ENCODE data around the gene EEPD1. TPM values are rescaled to one million over a fixed set of nuclear protein-coding genes. Genes with fewer than 3 reads are reported as not detected.

The EEPD1 gene
- total RNA-seq, 1 donor from 2014 or later: 18.0 TPM

GRCh38 chr7:36309301-36309700 is 156.2 kb downstream of the EEPD1 start:
- no peak overlapping the region for H3K4me3 Mint-ChIP-seq
- H3K27ac Mint-ChIP-seq: peak overlapping the region; percentile 34
- H3K9me3 Mint-ChIP-seq: no peaks in the 10 kb centered on the region
- no peak for DNase-seq (ENCODE audit: low spot score in 2 of 2, unreplicated experiment in 2 of 2)
- no peaks in the 10 kb centered on the region for H3K4me1 Mint-ChIP-seq
- no peaks in the 10 kb centered on the region for H3K27me3 Mint-ChIP-seq (ENCODE audit: low read depth)
- no peaks in the 10 kb centered on the region for H3K36me3 Mint-ChIP-seq
- TF ChIP-seq CTCF (IDR thresholded peaks at IDR 0.05; ENCODE audit: unreplicated experiment): no peak

DNA sequence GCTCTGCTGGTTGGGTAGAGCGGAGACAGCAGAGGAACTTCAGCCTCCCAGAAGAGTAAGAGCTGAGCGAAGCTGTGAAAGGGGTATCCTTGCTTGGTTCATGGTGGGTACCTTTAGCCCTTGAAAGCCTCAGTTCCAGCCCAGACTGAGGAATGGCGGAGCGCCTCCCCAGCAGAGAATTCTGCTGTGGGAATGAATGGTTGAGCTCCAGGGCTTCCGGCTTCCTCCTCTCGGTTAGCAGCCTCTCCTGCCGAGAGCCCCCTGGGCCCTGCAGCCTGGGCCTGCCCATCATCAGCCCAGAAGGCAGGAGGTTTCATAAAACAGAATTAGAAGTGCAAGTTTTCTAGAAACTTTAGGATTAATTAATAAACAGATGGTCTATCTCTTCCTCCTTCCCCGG is 156.7 kb downstream of the EEPD1 start:
- no peaks in the 10 kb centered on the region for H3K9me3 Mint-ChIP-seq
- no peaks in the 10 kb centered on the region for H3K36me3 Mint-ChIP-seq
- H3K4me3 Mint-ChIP-seq: no peak overlapping the region
- peak in 1 of 2 experiments; percentile 27 for DNase-seq (ENCODE audit: low spot score in 2 of 2, unreplicated experiment in 2 of 2)
- H3K27ac Mint-ChIP-seq: no peak overlapping the region
- TF ChIP-seq CTCF (IDR thresholded peaks at IDR 0.05; ENCODE audit: unreplicated experiment): no peak
- H3K27me3 Mint-ChIP-seq (ENCODE audit: low read depth): no peaks in the 10 kb centered on the region
- no peaks in the 10 kb centered on the region for H3K4me1 Mint-ChIP-seq

DNA sequence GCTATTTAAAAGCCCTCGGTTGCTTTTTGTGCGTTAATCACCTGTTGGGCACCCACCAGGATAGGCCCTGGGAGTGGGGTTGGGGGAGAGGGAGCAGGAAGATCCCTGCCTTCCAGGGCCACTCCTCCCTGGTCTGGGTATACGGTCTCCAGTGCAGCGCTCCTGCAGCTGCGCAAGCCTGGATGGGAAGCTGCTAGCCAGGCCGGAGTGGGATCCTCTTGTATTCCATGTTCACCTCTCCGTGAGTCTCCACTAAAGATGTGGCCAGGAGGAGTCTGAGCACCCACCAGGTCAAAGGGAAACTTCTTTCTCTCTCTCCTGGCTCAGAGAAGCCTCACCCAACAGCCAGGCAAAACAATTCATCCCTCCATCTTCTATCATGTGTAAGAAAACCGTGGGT is 157.8 kb downstream of the EEPD1 start:
- Mint-ChIP-seq H3K36me3 (no peaks in the 10 kb centered on the region), H3K9me3 (no peaks in the 10 kb centered on the region), H3K27me3 (ENCODE audit: low read depth) (no peaks in the 10 kb centered on the region), H3K4me1 (peaks cover 3% of the 10 kb centered on the region), H3K4me3 (no peak overlapping the region), H3K27ac (no peak overlapping the region)
- peak in 1 of 2 experiments; percentile 27 for DNase-seq (ENCODE audit: low spot score in 2 of 2, unreplicated experiment in 2 of 2)
- TF ChIP-seq CTCF (IDR thresholded peaks at IDR 0.05; ENCODE audit: unreplicated experiment): no peak

GRCh38 chr7:36311539-36311938 is 158.5 kb downstream of the EEPD1 start:
- no peaks in the 10 kb centered on the region for H3K36me3 Mint-ChIP-seq
- DNase-seq (ENCODE audit: low spot score in 2 of 2, unreplicated experiment in 2 of 2): peak in 1 of 2 experiments; percentile 19
- no peaks in the 10 kb centered on the region for H3K27me3 Mint-ChIP-seq (ENCODE audit: low read depth)
- H3K27ac Mint-ChIP-seq: no peak overlapping the region
- H3K4me1 Mint-ChIP-seq: peaks cover 3% of the 10 kb centered on the region
- TF ChIP-seq CTCF (IDR thresholded peaks at IDR 0.05; ENCODE audit: unreplicated experiment): no peak
- H3K9me3 Mint-ChIP-seq: no peaks in the 10 kb centered on the region
- H3K4me3 Mint-ChIP-seq: no peak overlapping the region

DNA sequence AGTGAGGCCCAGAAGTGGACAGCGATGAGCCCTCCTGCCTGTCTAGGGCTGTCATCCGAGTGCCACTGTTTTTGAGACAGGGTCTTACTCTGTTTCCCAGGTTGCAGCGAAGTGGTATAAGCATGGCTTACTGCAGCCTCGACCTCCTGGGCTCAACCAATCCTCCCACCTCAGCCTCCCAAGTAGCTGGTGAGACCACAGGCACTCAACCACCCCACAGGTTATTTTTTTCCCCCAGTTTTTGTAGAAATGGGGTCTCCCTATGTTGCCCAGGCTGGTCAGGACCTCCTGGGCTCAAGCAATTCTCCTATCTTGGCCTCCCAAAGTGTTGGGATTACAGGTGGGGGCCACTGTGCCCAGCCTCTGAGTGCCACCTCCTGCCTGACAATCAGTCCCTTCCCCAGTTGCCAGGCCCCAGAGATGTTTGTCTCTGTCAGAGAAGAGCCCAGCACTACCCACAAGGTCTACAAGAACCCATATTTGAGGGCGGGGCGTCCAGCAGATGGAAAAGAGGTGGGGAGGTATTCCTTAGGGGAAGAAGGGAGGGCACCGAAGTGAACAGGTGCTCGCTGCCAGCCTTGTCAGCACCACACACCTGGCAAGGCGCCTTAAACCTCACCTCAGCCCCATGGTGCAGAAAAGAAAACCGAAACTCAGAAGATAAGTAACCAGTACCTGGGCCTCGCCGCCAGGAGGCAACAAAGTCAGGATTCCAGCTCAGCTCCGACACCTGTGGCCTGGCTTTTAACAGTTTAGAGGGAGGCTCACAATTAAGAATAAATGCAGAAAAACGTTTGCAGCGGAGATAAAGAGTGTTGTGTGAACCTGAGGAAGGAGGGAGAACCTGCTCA is 159.2 kb downstream of the EEPD1 start:
- no peak overlapping the region for H3K4me3 Mint-ChIP-seq
- H3K27ac Mint-ChIP-seq: no peak overlapping the region
- H3K9me3 Mint-ChIP-seq: no peaks in the 10 kb centered on the region

More for the DNA sequence above, 159.2 kb downstream of the EEPD1 start:
- no peaks in the 10 kb centered on the region for H3K36me3 Mint-ChIP-seq
- no peaks in the 10 kb centered on the region for H3K27me3 Mint-ChIP-seq (ENCODE audit: low read depth)
- DNase-seq (ENCODE audit: low spot score in 2 of 2, unreplicated experiment in 2 of 2): peak in 1 of 2 experiments; percentile 37
- H3K4me1 Mint-ChIP-seq: peaks cover 3% of the 10 kb centered on the region
- TF ChIP-seq CTCF (IDR thresholded peaks at IDR 0.05; ENCODE audit: unreplicated experiment): peak; percentile 64

All from mesothelial cell of epicardium (in vitro differentiated cells).